IMR-90 (cell line): ENCODE results near the gene FNDC3B. TPM values are rescaled to one million over a fixed set of nuclear protein-coding genes. Genes with fewer than 3 reads are reported as not detected.

ENCODE experiments used
- ATAC-seq: fragments of 200-7000 bp; cut with Tn5 transposase; 2 replicates; pipeline ENCODE4 v1.9.1; 2020; ENCODE audit warnings: low read depth, mild to moderate bottlenecking, moderate library complexity
- BruUV-seq: library from RNA; stranded (reverse); fragments of 400-500 nt; replicated peaks from 2 replicates; lab custom pipeline; 2021; lab: Mats Ljungman, UMichigan
- CTCF ChIA-PET: fragments of 300-600 bp; formaldehyde crosslinking; extraction: SDS; loops from one replicate; lab custom pipeline; 2021; ENCODE audit warnings: antibody characterized with exemption; lab: Yijun Ruan, JAX
- POLR2A ChIA-PET: fragments of 300-600 bp; sonication (Branson Sonifier 250); formaldehyde crosslinking; loops from one replicate; lab custom pipeline; 2022; ENCODE audit warnings: antibody characterized with exemption; ENCODE audit not compliant: unreplicated experiment; lab: Charles Lee
- DNase-seq: peaks from one replicate; pipeline ENCODE4 v3.0.0; 2013
- H2AFZ ChIP-seq: replicated peaks from 2 replicates; pipeline ENCODE3; 2013; ENCODE audit warnings: low read length, mild to moderate bottlenecking; ENCODE audit not compliant: poor library complexity
- H2AK5ac ChIP-seq: 2 replicates; pipeline ENCODE4 v1.6.1; 2013; ENCODE audit warnings: low read depth, low read length, inconsistent platforms
- H2AK9ac ChIP-seq: replicated peaks from 2 replicates; pipeline ENCODE3; 2013; ENCODE audit warnings: mild to moderate bottlenecking, low read depth, low read length, moderate library complexity; ENCODE audit not compliant: poor library complexity
- H2BK120ac ChIP-seq: 2 replicates; pipeline ENCODE4 v1.6.1; 2013; ENCODE audit warnings: low read depth, low read length, inconsistent platforms
- H2BK15ac ChIP-seq: 3 replicates; pipeline ENCODE4 v1.6.1; 2013; ENCODE audit warnings: low read depth, low read length, inconsistent platforms
- H2BK20ac ChIP-seq: 2 replicates; pipeline ENCODE4 v1.6.1; 2013; ENCODE audit warnings: low read depth, mild to moderate bottlenecking, inconsistent platforms, low read length, moderate library complexity
- H2BK5ac ChIP-seq: 2 replicates; pipeline ENCODE4 v1.6.1; 2013; ENCODE audit warnings: mild to moderate bottlenecking, low read depth, low read length, inconsistent platforms; ENCODE audit not compliant: poor library complexity, severe bottlenecking
- H3K14ac ChIP-seq: replicated peaks from 2 replicates; pipeline ENCODE4 v1.6.1; 2013; ENCODE audit warnings: low read depth, low read length, inconsistent platforms
- H3K18ac ChIP-seq: 2 replicates; pipeline ENCODE4 v1.6.1; 2013; ENCODE audit warnings: low read depth, low read length, control low read depth
- H3K23ac ChIP-seq: 2 replicates; pipeline ENCODE4 v1.6.1; 2013; ENCODE audit warnings: low read depth, low read length, inconsistent platforms
- H3K27ac ChIP-seq: 2 replicates; pipeline ENCODE4 v1.5.1; 2013; ENCODE audit warnings: mild to moderate bottlenecking, control low read depth, low read length; ENCODE audit not compliant: insufficient read depth
- H3K27me3 ChIP-seq: 2 replicates; pipeline ENCODE4 v1.6.1; 2013; ENCODE audit warnings: low read length; ENCODE audit not compliant: control insufficient read depth, insufficient read depth
- H3K36me3 ChIP-seq: 2 replicates; pipeline ENCODE4 v1.6.1; 2013; ENCODE audit warnings: low read length, mixed read lengths; ENCODE audit not compliant: control insufficient read depth, insufficient read depth
- H3K4ac ChIP-seq: 2 replicates; pipeline ENCODE4 v1.6.1; 2013; ENCODE audit warnings: low read depth, low read length, inconsistent platforms
- H3K4me1 ChIP-seq: 2 replicates; pipeline ENCODE4 v1.6.1; 2013; ENCODE audit warnings: low read length, mixed read lengths; ENCODE audit not compliant: control insufficient read depth, insufficient read depth
- H3K4me2 ChIP-seq: 2 replicates; pipeline ENCODE4 v1.6.1; 2013; ENCODE audit warnings: low read depth, mild to moderate bottlenecking, control low read depth, low read length, moderate library complexity
- H3K4me3 ChIP-seq: 2 replicates; pipeline ENCODE4 v1.5.1; 2013; ENCODE audit warnings: low read depth, mild to moderate bottlenecking, control low read depth, low read length, moderate library complexity; ENCODE audit not compliant: insufficient read depth
- H3K56ac ChIP-seq: 2 replicates; pipeline ENCODE4 v1.6.1; 2013; ENCODE audit warnings: low read length, inconsistent platforms; ENCODE audit not compliant: insufficient read depth; ENCODE audit errors: extremely low read depth
- H3K79me1 ChIP-seq, 2 experiments: 2 replicates each; pipeline ENCODE4 v1.6.1; 2013; ENCODE audit warnings: low read length in 2 of 2, inconsistent platforms in 1 of 2, low read depth in 1 of 2
- H3K9ac ChIP-seq: 2 replicates; pipeline ENCODE4 v1.6.1; 2013; ENCODE audit warnings: low read depth, low read length, control low read depth
- H3K9me1 ChIP-seq: 2 replicates; pipeline ENCODE4 v1.6.1; 2013; ENCODE audit warnings: low read length, inconsistent platforms; ENCODE audit not compliant: insufficient read depth
- H3K9me3 ChIP-seq: 2 replicates; pipeline ENCODE4 v1.6.1; 2013; ENCODE audit warnings: low read length; ENCODE audit not compliant: control insufficient read depth, insufficient read depth
- H4K20me1 ChIP-seq: 2 replicates; pipeline ENCODE4 v1.6.1; 2013; ENCODE audit warnings: low read length, inconsistent platforms; ENCODE audit not compliant: insufficient read depth
- H4K5ac ChIP-seq: 2 replicates; pipeline ENCODE4 v1.6.1; 2013; ENCODE audit warnings: mild to moderate bottlenecking, low read depth, low read length, control low read depth
- H4K8ac ChIP-seq, 2 experiments: 2 replicates each; pipeline ENCODE4 v1.6.1; 2013; ENCODE audit warnings: low read depth in 2 of 2, low read length in 2 of 2, control low read depth in 1 of 2, inconsistent platforms in 1 of 2
- H4K91ac ChIP-seq: 2 replicates; pipeline ENCODE4 v1.6.1; 2013; ENCODE audit warnings: low read depth, low read length, inconsistent platforms; ENCODE audit not compliant: insufficient read depth
- CHD1 ChIP-seq: IDR thresholded peaks from 2 replicates; pipeline ENCODE4 v1.6.1; 2012; ENCODE audit warnings: low read depth, low read length, improper control_type of control experiment
- CTCF ChIP-seq: conservative IDR thresholded peaks from 2 replicates; pipeline ENCODE4 v1.5.1; 2012; ENCODE audit warnings: mild to moderate bottlenecking, low read depth, low read length, improper control_type of control experiment
- ELK1 ChIP-seq: fragments of 150-350 bp; IDR thresholded peaks from 2 replicates; pipeline ENCODE4 v1.6.1; 2016; ENCODE audit warnings: low read depth, mild to moderate bottlenecking, low read length, moderate library complexity, borderline replicate concordance
- FOS ChIP-seq: fragments of 150-350 bp; IDR thresholded peaks from 2 replicates; pipeline ENCODE4 v1.6.1; 2016; ENCODE audit warnings: low read depth, low read length
- MAFK ChIP-seq: IDR thresholded peaks from 2 replicates; pipeline ENCODE4 v1.6.1; 2012; ENCODE audit warnings: low read depth, low read length, improper control_type of control experiment
- MAZ ChIP-seq: IDR thresholded peaks from 2 replicates; pipeline ENCODE4 v1.6.1; 2012; ENCODE audit warnings: low read depth, mild to moderate bottlenecking, low read length, improper control_type of control experiment, moderate library complexity, borderline replicate concordance
- NFE2L2 ChIP-seq: fragments of 150-350 bp; IDR thresholded peaks from 2 replicates; pipeline ENCODE4 v1.6.1; 2016; ENCODE audit warnings: low read depth, mild to moderate bottlenecking, low read length
- POLR2A ChIP-seq: IDR thresholded peaks from 2 replicates; pipeline ENCODE4 v1.6.1; 2012; ENCODE audit warnings: mild to moderate bottlenecking, low read depth, low read length
- RAD21 ChIP-seq: IDR thresholded peaks from 2 replicates; pipeline ENCODE4 v1.6.1; 2012; ENCODE audit warnings: low read length, improper control_type of control experiment
- RCOR1 ChIP-seq: IDR thresholded peaks from 2 replicates; pipeline ENCODE4 v1.6.1; 2012; ENCODE audit warnings: mild to moderate bottlenecking, low read length, improper control_type of control experiment; ENCODE audit not compliant: insufficient replicate concordance
- RFX5 ChIP-seq: IDR thresholded peaks from 2 replicates; pipeline ENCODE4 v1.8.0; 2012; ENCODE audit warnings: low read depth, mild to moderate bottlenecking, low read length, moderate library complexity
- SMC3 ChIP-seq: fragments of 150-350 bp; IDR thresholded peaks from 2 replicates; pipeline ENCODE4 v1.6.1; 2016; ENCODE audit warnings: low read depth, mild to moderate bottlenecking, antibody characterized with exemption, low read length, moderate library complexity
- USF2 ChIP-seq: fragments of 150-350 bp; IDR thresholded peaks from 2 replicates; pipeline ENCODE4 v1.6.1; 2017; ENCODE audit warnings: mild to moderate bottlenecking, antibody characterized with exemption, low read length, low read depth
- WGBS, 2 experiments: methylation state at CpG; one replicate each; pipeline versions ENCODE4 v1.1.5 to v1.1.7; 2013; ENCODE audit warnings: missing lambda C conversion rate in 2 of 2; ENCODE audit not compliant: insufficient read length in 1 of 2; ENCODE audit errors: extremely low coverage in 2 of 2; 5-methylcytosine and 5-hydroxymethylcytosine counted together
- dilution Hi-C: fragments of 300-500 bp; cut with HindIII; formaldehyde crosslinking; loops from one replicate; pipeline ENCODE4 v1.14.3; 2018; ENCODE audit warnings: low sequenced_read_pairs; ENCODE audit not compliant: unreplicated experiment
- in situ Hi-C: fragments of 300-500 bp; cut with MboI; formaldehyde crosslinking; loops from 3 replicates; pipeline ENCODE4 v1.14.3; 2019; ENCODE audit warnings: low sequenced_read_pairs, inconsistent platforms, mixed read lengths
- intact Hi-C: fragments of 100-400 bp; cut with micrococcal nuclease; formaldehyde crosslinking; loops from 2 replicates; pipeline ENCODE4 v1.10.0; 2022
- polyA plus RNA-seq, 3 experiments: library from polyadenylated mRNA; depleted of rRNA; stranded (reverse); fragments of >200 nt; gene quantifications; 2 replicates each; pipeline ENCODE4 v1.2.3, GENCODE V29; 2012; ENCODE audit warnings: low replicate concordance in 1 of 3
- total RNA-seq: library from RNA; depleted of rRNA; stranded (reverse); fragments of >200 nt; gene quantifications from 2 replicates; pipeline ENCODE4 v1.2.3, GENCODE V29; 2012

FNDC3B gene
- total and polyA plus RNA-seq, 2 of the 4 experiments (the other 2 are of a cell fraction) = 23.9 to 150 TPM

- Histone ChIP-seq H4K20me1 (peaks cover 62% of the 10 kb centered on the region), H3K4me2 (peak overlapping the region; percentile 16; the same call in 1 of the 2 replicates), H4K5ac (0 out of 2 replicates have a peak overlapping the region, but pooled peaks have one; percentile 19), H3K14ac (peak overlapping the region; percentile 39; the same call in 1 of the 2 replicates), H3K56ac (no peak overlapping the region; the same call in 1 of the 2 replicates), H3K9me3 (no peaks in the 10 kb centered on the region), H2AK5ac (peak overlapping the region; percentile 73; the same call in 1 of the 2 replicates), H2BK15ac (peak overlapping the region; percentile 63; the same call in 2 of the 3 replicates), H2AK9ac (no peak overlapping the region), H3K27me3 (no peaks in the 10 kb centered on the region), H3K79me1 (peaks cover 41 to 78% of the 10 kb centered on the region in 2 experiments), H4K91ac (0 out of 2 replicates have a peak overlapping the region, but pooled peaks have one; percentile 11), H3K9ac (no peak overlapping the region), H2AFZ (no peak overlapping the region), H4K8ac (peak overlapping the region in 1 of 2 experiments; percentile 73; a peak in 1 of 4 replicates), H3K23ac (no peak overlapping the region), H2BK120ac (peak overlapping the region; percentile 38; the same call in 1 of the 2 replicates), H3K36me3 (peaks cover 10% of the 10 kb centered on the region), H3K4me1 (peaks cover 30% of the 10 kb centered on the region), H3K27ac (peak overlapping the region; percentile 45; the same call in 1 of the 2 replicates), H2BK5ac (peak overlapping the region; percentile 78), H3K9me1 (peaks cover 20% of the 10 kb centered on the region), H3K18ac (peak overlapping the region; percentile 56), H3K4me3 (no peak overlapping the region), H2BK20ac (peak overlapping the region; percentile 6; the same call in 1 of the 2 replicates), H3K4ac (peak overlapping the region; percentile 72)
- BruUV-seq = no TSS peak
- ATAC-seq = peak; percentile 78
- DNase-seq = peak; percentile 99
- intact Hi-C loops = no loop called here
- dilution Hi-C loops = no loop called here
- in situ Hi-C loops = no loop called here
- 67% methylated on average over 6 of the region's 16 CpGs; no CpG with 5 or more reads in 1 of the 2 experiments for WGBS, 2 experiments
- CTCF ChIA-PET = no interaction called here
- POLR2A ChIA-PET = no interaction called here
- TF ChIP-seq FOS (peak; percentile 95), CHD1 (no peak), MAFK (peak; percentile 95), USF2 (peak; percentile 16; the same call in 1 of the 2 replicates), MAZ (peak; percentile 77), RFX5 (no peak), RAD21 (0 out of 2 replicates have a peak, but pooled peaks have one; percentile 1), CTCF (no peak), SMC3 (no peak), NFE2L2 (no peak), ELK1 (no peak), POLR2A (no peak), RCOR1 (peak; percentile 86)
These were observed 90.7 kb downstream of the FNDC3B start for GRCh38 chr3:172129850-172130716.
